ENCODE results near the gene NYAP2.

NYAP2 gene

GRCh38 chr2:225399504-225399903 is at the start of gene NYAP2:
TSS of gene NYAP2 (plus strand) at chr2:225399710. CDS start at chr2:225408881, 9,171 bp downstream.
- no peak for DNase-seq

GRCh38 chr2:225353579-225354085 is 45.9 kb upstream of the NYAP2 start:
- DNase-seq: no peak

- no peak for DNase-seq
Measured at GRCh38 chr2:225354281-225354774, 45.2 kb upstream of the NYAP2 start.

- DNase-seq: no peak
Measured at GRCh38 chr2:225355788-225356187, 43.7 kb upstream of the NYAP2 start.

GRCh38 chr2:225366731-225367130 is 32.8 kb upstream of the NYAP2 start:
- DNase-seq: no peak

- DNase-seq: no peak
Measured at GRCh38 chr2:225367482-225367881, 32.0 kb upstream of the NYAP2 start.

- no peak for DNase-seq
Measured at GRCh38 chr2:225378984-225379383, 20.5 kb upstream of the NYAP2 start.

- no peak for DNase-seq
Measured at GRCh38 chr2:225379856-225380255, 19.7 kb upstream of the NYAP2 start.

- no peak for DNase-seq
Measured at GRCh38 chr2:225381609-225382008, 17.9 kb upstream of the NYAP2 start.

GRCh38 chr2:225398372-225398771 is 1.1 kb upstream of the NYAP2 start:
- no peak for DNase-seq

GRCh38 chr2:225400060-225400511 is 576 bp downstream of the NYAP2 start:
- no peak for DNase-seq

GRCh38 chr2:225400546-225401400 is 1.3 kb downstream of the NYAP2 start:
- DNase-seq: no peak

- DNase-seq: no peak
Measured at GRCh38 chr2:225402210-225402776, 2.8 kb downstream of the NYAP2 start.

GRCh38 chr2:225411452-225411851 is 11.9 kb downstream of the NYAP2 start:
- no peak for DNase-seq

GRCh38 chr2:225413786-225414185 is 14.3 kb downstream of the NYAP2 start:
- no peak for DNase-seq

GRCh38 chr2:225414902-225415301 is 15.4 kb downstream of the NYAP2 start:
- DNase-seq: no peak

GRCh38 chr2:225415341-225415740 is 15.8 kb downstream of the NYAP2 start:
- DNase-seq: no peak

GRCh38 chr2:225415792-225416191 is 16.3 kb downstream of the NYAP2 start:
- DNase-seq: no peak

GRCh38 chr2:225416616-225417367 is 17.3 kb downstream of the NYAP2 start:
- no peak for DNase-seq

- DNase-seq: no peak
Measured at GRCh38 chr2:225419033-225419432, 19.5 kb downstream of the NYAP2 start.

GRCh38 chr2:225422145-225422544 is 22.6 kb downstream of the NYAP2 start:
- no peak for DNase-seq

- DNase-seq: no peak
Measured at GRCh38 chr2:225425284-225425683, 25.8 kb downstream of the NYAP2 start.

- no peak for DNase-seq
Measured at GRCh38 chr2:225428360-225428759, 28.9 kb downstream of the NYAP2 start.
